Cardiac muscle cell (in vitro differentiated cells and primary cell): ENCODE measurements around the gene D2HGDH. TPM values are rescaled to one million over a fixed set of nuclear protein-coding genes. Genes with fewer than 3 reads are reported as not detected.

ENCODE experiments used
- DNase-seq, 2 donors: peaks; one replicate each; pipeline versions ENCODE4 v3.0.0 to v3.0.0-alpha.2; 2010 to 2017; ENCODE audit warnings: low read depth in 1 of 2, low spot score in 1 of 2
- H3K27ac ChIP-seq: fragments of 200-600 bp; sonication (generic); 2 replicates; pipeline ENCODE4 v1.5.1; 2016
- H3K27me3 ChIP-seq: fragments of 200-600 bp; sonication (generic); 2 replicates; pipeline ENCODE4 v1.6.0; 2016; ENCODE audit warnings: control low read depth
- H3K36me3 ChIP-seq: fragments of 200-600 bp; sonication (generic); 2 replicates; pipeline ENCODE4 v1.5.1; 2016; ENCODE audit warnings: control low read depth
- H3K4me1 ChIP-seq: fragments of 200-600 bp; sonication (generic); 2 replicates; pipeline ENCODE4 v1.8.1; 2017; ENCODE audit warnings: low read depth, mild to moderate bottlenecking, mixed run types
- H3K4me3 ChIP-seq: fragments of 200-600 bp; sonication (generic); 2 replicates; pipeline ENCODE4 v1.5.1; 2016; ENCODE audit warnings: mild to moderate bottlenecking
- H3K9me3 ChIP-seq: fragments of 200-600 bp; sonication (generic); 2 replicates; pipeline ENCODE4 v1.5.1; 2017; ENCODE audit warnings: low read depth, mild to moderate bottlenecking, control low read depth
- polyA plus RNA-seq: library from polyadenylated mRNA; unstranded; fragments of >200 nt; fragmentation: Nextera tagmentation; extraction: Ambion mirVana; gene quantifications from 2 replicates; pipeline ENCODE4 v1.2.1, GENCODE V29; 2016
- total RNA-seq: library from RNA; depleted of rRNA; stranded (reverse); fragments of >200 nt; gene quantifications from 2 replicates; pipeline ENCODE4 v1.2.3, GENCODE V29; 2016
- TF ChIP-seq, protein P1 (sequence below): IDR thresholded peaks from 2 replicates; pipeline ENCODE4 v1.5.1; 2012; ENCODE audit warnings: low read depth, mild to moderate bottlenecking, low read length

The D2HGDH gene
- total and polyA plus RNA-seq, 2 experiments from 2014 or later, result 24.6 to 26.8 TPM

GRCh38 chr2:241724975-241725870 is 9.2 kb upstream of the D2HGDH start:
- H3K27ac ChIP-seq, result peak overlapping the region; percentile 17
- H3K9me3 ChIP-seq, result no peaks in the 10 kb centered on the region
- H3K27me3 ChIP-seq, result no peaks in the 10 kb centered on the region
- TF ChIP-seq, protein P1, sequence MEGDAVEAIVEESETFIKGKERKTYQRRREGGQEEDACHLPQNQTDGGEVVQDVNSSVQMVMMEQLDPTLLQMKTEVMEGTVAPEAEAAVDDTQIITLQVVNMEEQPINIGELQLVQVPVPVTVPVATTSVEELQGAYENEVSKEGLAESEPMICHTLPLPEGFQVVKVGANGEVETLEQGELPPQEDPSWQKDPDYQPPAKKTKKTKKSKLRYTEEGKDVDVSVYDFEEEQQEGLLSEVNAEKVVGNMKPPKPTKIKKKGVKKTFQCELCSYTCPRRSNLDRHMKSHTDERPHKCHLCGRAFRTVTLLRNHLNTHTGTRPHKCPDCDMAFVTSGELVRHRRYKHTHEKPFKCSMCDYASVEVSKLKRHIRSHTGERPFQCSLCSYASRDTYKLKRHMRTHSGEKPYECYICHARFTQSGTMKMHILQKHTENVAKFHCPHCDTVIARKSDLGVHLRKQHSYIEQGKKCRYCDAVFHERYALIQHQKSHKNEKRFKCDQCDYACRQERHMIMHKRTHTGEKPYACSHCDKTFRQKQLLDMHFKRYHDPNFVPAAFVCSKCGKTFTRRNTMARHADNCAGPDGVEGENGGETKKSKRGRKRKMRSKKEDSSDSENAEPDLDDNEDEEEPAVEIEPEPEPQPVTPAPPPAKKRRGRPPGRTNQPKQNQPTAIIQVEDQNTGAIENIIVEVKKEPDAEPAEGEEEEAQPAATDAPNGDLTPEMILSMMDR, result no peak
- H3K36me3 ChIP-seq, result peaks cover 14% of the 10 kb centered on the region
- DNase-seq, result no peak
- H3K4me1 ChIP-seq, result no peaks in the 10 kb centered on the region
- H3K4me3 ChIP-seq, result no peak overlapping the region

GRCh38 chr2:241726459-241726858 is 8.0 kb upstream of the D2HGDH start:
- no peaks in the 10 kb centered on the region for H3K4me1 ChIP-seq
- no peaks in the 10 kb centered on the region for H3K9me3 ChIP-seq
- no peak overlapping the region for H3K4me3 ChIP-seq
- no peak for DNase-seq
- H3K36me3 ChIP-seq, result peaks cover 9% of the 10 kb centered on the region
- no peaks in the 10 kb centered on the region for H3K27me3 ChIP-seq
- TF ChIP-seq, protein P1, result no peak
- no peak overlapping the region for H3K27ac ChIP-seq

DNA sequence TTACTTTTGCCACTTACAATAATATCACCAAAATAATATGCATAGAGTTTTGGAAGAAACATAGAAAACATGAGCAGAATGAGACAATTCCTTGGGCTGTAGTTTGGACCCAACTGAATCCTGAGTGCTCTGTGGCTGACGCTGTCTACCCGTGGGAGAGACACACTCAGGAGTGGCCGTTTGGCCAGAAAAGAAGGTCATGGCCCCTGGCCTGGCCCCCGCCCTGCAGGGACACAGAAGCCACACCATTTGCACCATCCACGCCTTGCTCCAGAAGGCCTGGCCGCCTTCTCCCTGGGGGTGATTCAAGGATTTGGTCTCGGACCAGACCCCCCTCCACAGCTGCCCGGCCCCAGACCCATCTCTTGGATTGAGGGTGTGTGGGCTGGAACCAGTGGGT is 6.4 kb upstream of the D2HGDH start:
- Histone ChIP-seq H3K4me1 (no peaks in the 10 kb centered on the region), H3K27me3 (no peaks in the 10 kb centered on the region), H3K27ac (no peak overlapping the region), H3K9me3 (no peaks in the 10 kb centered on the region), H3K4me3 (no peak overlapping the region), H3K36me3 (peaks cover 4% of the 10 kb centered on the region)
- no peak for DNase-seq
- TF ChIP-seq, protein P1, result no peak

DNA sequence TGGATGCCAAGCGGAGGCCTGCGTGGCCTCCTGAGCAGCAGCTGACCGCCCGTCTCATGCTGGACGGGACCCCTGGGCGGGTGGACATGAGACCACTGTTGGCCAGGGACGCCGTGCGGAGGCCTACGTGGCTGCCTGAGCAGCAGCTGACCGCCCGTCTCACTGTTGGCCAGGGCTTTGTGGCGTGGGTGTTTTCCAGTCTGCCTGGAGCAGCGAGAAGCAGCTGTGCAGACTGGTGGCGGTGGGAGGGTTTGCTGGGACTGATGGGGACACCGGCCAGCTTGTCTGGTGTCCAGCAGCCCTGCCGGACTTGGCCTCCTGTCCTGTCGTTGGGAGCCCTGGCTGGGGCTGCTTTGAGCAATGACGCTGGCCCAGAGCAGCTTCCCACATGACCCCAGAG is 5.8 kb upstream of the D2HGDH start:
- no peak overlapping the region for H3K4me3 ChIP-seq
- no peaks in the 10 kb centered on the region for H3K36me3 ChIP-seq
- H3K9me3 ChIP-seq, result no peaks in the 10 kb centered on the region
- TF ChIP-seq, protein P1, result no peak
- peak in 1 of 2 donors; percentile 20 for DNase-seq
- no peaks in the 10 kb centered on the region for H3K27me3 ChIP-seq
- H3K4me1 ChIP-seq, result no peaks in the 10 kb centered on the region
- no peak overlapping the region for H3K27ac ChIP-seq

- Histone ChIP-seq H3K27me3 (no peaks in the 10 kb centered on the region), H3K4me1 (no peaks in the 10 kb centered on the region), H3K36me3 (no peaks in the 10 kb centered on the region), H3K27ac (no peak overlapping the region), H3K4me3 (no peak overlapping the region), H3K9me3 (no peaks in the 10 kb centered on the region)
- TF ChIP-seq, protein P1, result no peak
- no peak for DNase-seq
Measured at GRCh38 chr2:241729868-241730267, 4.6 kb upstream of the D2HGDH start.
